ENCODE results near the gene LDHA. TPM values are rescaled to one million over a fixed set of nuclear protein-coding genes. Genes with fewer than 3 reads are reported as not detected.

LDHA gene
- total and polyA plus RNA-seq, 2 of the 13 experiments (the other 11 are each of a cell fraction or from before 2014, with no cell fraction given): 805 to 1,547 TPM

- FAIRE-seq (no peak), DNase-seq (ENCODE audit: low spot score) (no peak), ATAC-seq (no peak; the same call in 2 of the 3 replicates)
- H3K36me3 ChIP-seq (replicated peaks in 1 of 2; ENCODE audit: control insufficient read depth in 1 of 2, insufficient read depth in 2 of 2, low read length in 2 of 2): peaks cover 0 to 5% of the 10 kb centered on the region in 2 experiments; a peak in 1 of 5 replicates
- in situ Hi-C loops (cut with HindIII; ENCODE audit: extremely low pct_ligation_motif_present, low pct_unique_long_range_greater_than_20kb) (no loop called here), intact Hi-C loops (cut with micrococcal nuclease; ENCODE audit: unreplicated experiment) (no loop called here)
- H3K4me2 ChIP-seq (ENCODE audit: low read depth, low read length): no peak overlapping the region
- no peak overlapping the region for H2AFZ ChIP-seq (ENCODE audit: low read length)
- BruUV-seq (replicated peaks): no TSS peak
- no peak overlapping the region for H3K4me3 ChIP-seq (replicated peaks in 1 of 3; ENCODE audit: insufficient read depth in 1 of 3, low read depth in 2 of 3, low read length in 3 of 3)
- H3K27me3 ChIP-seq (ENCODE audit: control insufficient read depth in 1 of 2, insufficient read depth in 2 of 2, low read length in 2 of 2): no peaks in the 10 kb centered on the region
- POLR2A ChIA-PET: interaction anchor here (0.6 to 0.9 kb wide), 2 partner anchors 12 to 23 kb away, joined by 3 read pairs; partner anchors contain the start of gene LDHA
- no peaks in the 10 kb centered on the region for H3K79me2 ChIP-seq (ENCODE audit: insufficient read depth, low read length)
- no peak overlapping the region for H3K27ac ChIP-seq (ENCODE audit: extremely low read length, insufficient read depth, low read length)
- H4K20me1 ChIP-seq (ENCODE audit: insufficient read depth, low read length): no peaks in the 10 kb centered on the region
- CTCF ChIA-PET (ENCODE audit: low intra/inter-chr PET ratio, low total read pairs): no interaction called here
- no peaks in the 10 kb centered on the region for H3K9me3 ChIP-seq (ENCODE audit: low read length)
- peaks cover 12% of the 10 kb centered on the region; the same call in 1 of the 2 replicates for H3K4me1 ChIP-seq (ENCODE audit: insufficient read depth, low read length)
- no peak overlapping the region for H3K9ac ChIP-seq (ENCODE audit: insufficient read depth, low read depth, low read length)
- TF ChIP-seq ZNF10 (CRISPR knock-in tag; IDR thresholded peaks at IDR 0.05; ENCODE audit: borderline replicate concordance, low read depth) (no peak), ZNF256 (CRISPR knock-in tag; conservative IDR thresholded peaks at IDR 0.05) (no peak), ZNF317 (CRISPR knock-in tag; IDR thresholded peaks at IDR 0.05) (no peak), ZNF350 (CRISPR knock-in tag; IDR thresholded peaks at IDR 0.05; ENCODE audit: borderline replicate concordance, low read depth) (no peak), NFE2 (CRISPR knock-in tag; IDR thresholded peaks at IDR 0.05) (no peak), ZNF777 (CRISPR knock-in tag; IDR thresholded peaks at IDR 0.05) (no peak), E2F1 (CRISPR knock-in tag; IDR thresholded peaks at IDR 0.05) (no peak), GLMP (CRISPR knock-in tag; IDR thresholded peaks at IDR 0.05; ENCODE audit: borderline replicate concordance) (no peak), ZNF670 (CRISPR knock-in tag; IDR thresholded peaks at IDR 0.05; ENCODE audit: borderline replicate concordance) (no peak), GATAD2A (CRISPR knock-in tag; IDR thresholded peaks at IDR 0.05) (no peak), RARA (CRISPR knock-in tag; IDR thresholded peaks at IDR 0.05) (no peak), ZNF691 (CRISPR knock-in tag; IDR thresholded peaks at IDR 0.05; ENCODE audit: borderline replicate concordance, low read depth) (no peak), KLF12 (CRISPR knock-in tag; IDR thresholded peaks at IDR 0.05; ENCODE audit: borderline replicate concordance) (no peak), TRAFD1 (CRISPR knock-in tag; IDR thresholded peaks at IDR 0.05; ENCODE audit: borderline replicate concordance) (no peak), ELF1 (CRISPR knock-in tag; IDR thresholded peaks at IDR 0.05) (no peak), PLRG1 (conservative IDR thresholded peaks at IDR 0.05) (no peak), ZBED4 (CRISPR knock-in tag; IDR thresholded peaks at IDR 0.05; ENCODE audit: borderline replicate concordance) (no peak)
- 96% methylated on average over 2 of the region's 2 CpGs for WGBS (ENCODE audit: low lambda C conversion rate)
These were observed 23.1 kb upstream of the LDHA start for GRCh38 chr11:18371279-18371678.
